Stimulated activated CD4-positive, alpha-beta T cell treated with anti-CD3 and anti-CD28 coated beads, Interleukin-12 subunit alpha, Interleukin-12 subunit beta, amount 100 ng/mL, for 4 hours (primary cell): ENCODE data around the gene MTREX.
"Not testable (repeated sequence)": the region's sequence is repeated elsewhere in the genome, so short reads cannot be mapped to it uniquely, and the experiment has no call there.

Experiments used
- DNase-seq: peaks from one replicate; pipeline ENCODE4 v3.0.0-alpha.2; 2020

Gene MTREX

GRCh38 chr5:55307383-55308253, at the start of gene MTREX, which contains the start of gene DHX29:
Gene MTREX, plus strand, starts transcription at chr5:55307989. Its CDS starts 25 bp downstream, at chr5:55308014.
Gene DHX29, minus strand, starts transcription at chr5:55307694. Its CDS starts 121 bp downstream, at chr5:55307573.
- peak; percentile 83 for DNase-seq

GRCh38 chr5:55258339-55258738, 49.5 kb upstream of the MTREX start:
- DNase-seq, result no peak

- DNase-seq, result no peak
Measured at GRCh38 chr5:55276771-55277170, 31.0 kb upstream of the MTREX start.

- DNase-seq, result no peak
Measured at GRCh38 chr5:55278778-55279177, 29.0 kb upstream of the MTREX start.

- no peak for DNase-seq
Measured at GRCh38 chr5:55286411-55286933, 21.3 kb upstream of the MTREX start.

GRCh38 chr5:55289808-55290207, 18.0 kb upstream of the MTREX start:
- DNase-seq, result no peak

GRCh38 chr5:55290991-55291390, 16.8 kb upstream of the MTREX start:
- DNase-seq, result no peak

GRCh38 chr5:55294935-55295334, 12.9 kb upstream of the MTREX start:
- no peak for DNase-seq

GRCh38 chr5:55300890-55301289, 6.9 kb upstream of the MTREX start:
- DNase-seq, result no peak

GRCh38 chr5:55303238-55303690, 4.5 kb upstream of the MTREX start:
- no peak for DNase-seq

GRCh38 chr5:55304584-55304983, 3.2 kb upstream of the MTREX start:
- DNase-seq, result no peak

GRCh38 chr5:55305345-55305744, 2.4 kb upstream of the MTREX start:
- DNase-seq, result no peak

GRCh38 chr5:55306641-55307382, 977 bp upstream of the MTREX start:
- DNase-seq, result no peak

GRCh38 chr5:55308254-55308836, 556 bp downstream of the MTREX start:
- no peak for DNase-seq

- no peak for DNase-seq
Measured at GRCh38 chr5:55313870-55314617, 6.3 kb downstream of the MTREX start.

- no peak for DNase-seq
Measured at GRCh38 chr5:55316289-55316688, 8.5 kb downstream of the MTREX start.

GRCh38 chr5:55316837-55317236, 9.0 kb downstream of the MTREX start:
- no peak for DNase-seq

- DNase-seq, result not testable (repeated sequence)
Measured at GRCh38 chr5:55318237-55318636, 10.4 kb downstream of the MTREX start.

- no peak for DNase-seq
Measured at GRCh38 chr5:55319491-55319890, 11.7 kb downstream of the MTREX start.

- no peak for DNase-seq
Measured at GRCh38 chr5:55320571-55320970, 12.8 kb downstream of the MTREX start.

GRCh38 chr5:55324006-55324405, 16.2 kb downstream of the MTREX start:
- DNase-seq, result no peak

- no peak for DNase-seq
Measured at GRCh38 chr5:55324815-55325418, 17.1 kb downstream of the MTREX start.
